OCI-LY7 (cell line): Measurements from ENCODE around the gene PCGF3.

Experiments used
- CTCF ChIP-seq: fragments of 200-600 bp; sonication (generic); conservative IDR thresholded peaks from 2 replicates; pipeline ENCODE4 v1.5.1; 2014; ENCODE audit warnings: mild to moderate bottlenecking, antibody characterized with exemption, low read length, moderate library complexity, mixed read lengths
- EZH2phosphoT487 ChIP-seq: fragments of 200-600 bp; sonication (generic); IDR thresholded peaks from 2 replicates; pipeline ENCODE4 v1.6.1; 2018; ENCODE audit warnings: low read depth, borderline replicate concordance, mild to moderate bottlenecking, mixed run types, antibody characterized with exemption, low read length, moderate library complexity, mixed read lengths

GRCh38 chr4:706834-707598, 1.4 kb downstream of the PCGF3 start:
- TF ChIP-seq CTCF: no peak
- TF ChIP-seq EZH2phosphoT487: no peak
